Measurements from ENCODE around the gene ZER1.

Gene ZER1

GRCh38 chr9:128732576-128732975 lies 39.2 kb downstream of the ZER1 start:
- DNase-seq: no peak

GRCh38 chr9:128731691-128732090 lies 40.0 kb downstream of the ZER1 start:
- no peak for DNase-seq

GRCh38 chr9:128731093-128731492 lies 40.6 kb downstream of the ZER1 start:
- no peak for DNase-seq

- no peak for DNase-seq
Observed at GRCh38 chr9:128729766-128730517, 41.8 kb downstream of the ZER1 start.

GRCh38 chr9:128729302-128729701 lies 42.4 kb downstream of the ZER1 start:
- no peak for DNase-seq

GRCh38 chr9:128728298-128728697 lies 43.4 kb downstream of the ZER1 start:
- no peak for DNase-seq

- DNase-seq: no peak
Observed at GRCh38 chr9:128727640-128728248, 44.0 kb downstream of the ZER1 start.

- peak; percentile 42 to 47 for DNase-seq
Observed at GRCh38 chr9:128724744-128725211, 46.9 kb downstream of the ZER1 start.

GRCh38 chr9:128723866-128724743 lies 47.6 kb downstream of the ZER1 start, which contains the start of gene ZDHHC12:
TSS of gene ZDHHC12 (minus strand) at chr9:128724127. CDS start at chr9:128724093, 34 bp downstream.
- peak; percentile 98 for DNase-seq

GRCh38 chr9:128723352-128723865 lies 48.3 kb downstream of the ZER1 start:
- no peak for DNase-seq

GRCh38 chr9:128722380-128723351 lies 49.1 kb downstream of the ZER1 start:
- DNase-seq: no peak

- DNase-seq: no peak
Observed at GRCh38 chr9:128721487-128722010, 50.2 kb downstream of the ZER1 start.

GRCh38 chr9:128720841-128721486 lies 50.8 kb downstream of the ZER1 start:
- DNase-seq: no peak

GRCh38 chr9:128719919-128720605 lies 51.7 kb downstream of the ZER1 start:
- no peak for DNase-seq

- no peak for DNase-seq
Observed at GRCh38 chr9:128718475-128718874, 53.3 kb downstream of the ZER1 start.

- no peak for DNase-seq
Observed at GRCh38 chr9:128718047-128718446, 53.7 kb downstream of the ZER1 start.

GRCh38 chr9:128716581-128717254 lies 55.0 kb downstream of the ZER1 start:
- DNase-seq: no peak

GRCh38 chr9:128715436-128715750 lies 56.3 kb downstream of the ZER1 start:
- no peak for DNase-seq

- DNase-seq: no peak
Observed at GRCh38 chr9:128714586-128715435, 56.9 kb downstream of the ZER1 start.

All from stimulated activated CD4-positive, alpha-beta T cell treated with anti-CD3 and anti-CD28 coated beads, Interleukin-2, amount 100 ng/mL, for 48 hours (primary cell).